K562 (cell line): Measurements from ENCODE around the gene FGR. TPM values are rescaled to one million over a fixed set of nuclear protein-coding genes. Genes with fewer than 3 reads are reported as not detected.

Experiments used
- CBFA2T3 ChIP-seq: fragments of 450-650 bp; IDR thresholded peaks from 2 replicates; pipeline ENCODE4 v1.6.1; 2017
- CBFB ChIP-seq: sonication (generic); formaldehyde crosslinking; IDR thresholded peaks from 2 replicates; pipeline ENCODE4 v1.4.0; 2020; ENCODE audit warnings: mild to moderate bottlenecking, missing genetic modification reagents
- CREB5 ChIP-seq: fragments of 250-450 bp; sonication (Bioruptor Pico); IDR thresholded peaks from 2 replicates; pipeline ENCODE4 v1.5.0; 2020; ENCODE audit warnings: mild to moderate bottlenecking
- CXXC5 ChIP-seq: fragments of 250-450 bp; sonication (Bioruptor Pico); IDR thresholded peaks from 2 replicates; pipeline ENCODE4 v1.8.0; 2022; ENCODE audit warnings: inconsistent platforms, mild to moderate bottlenecking, moderate library complexity
- EGR1 ChIP-seq: fragments of 450-650 bp; conservative IDR thresholded peaks from 2 replicates; pipeline ENCODE4 v1.6.1; 2017; ENCODE audit warnings: mild to moderate bottlenecking
- FOXK1 ChIP-seq: sonication (generic); formaldehyde crosslinking; IDR thresholded peaks from 2 replicates; pipeline ENCODE4 v1.8.0; 2022; ENCODE audit warnings: missing genetic modification reagents, mild to moderate bottlenecking, borderline replicate concordance
- FOXM1 ChIP-seq, 2 experiments: fragments of 450-650 bp in 1 of 2; sonication (generic) in 1 of 2; formaldehyde crosslinking in 1 of 2; IDR thresholded peaks; 2 replicates each; pipeline versions ENCODE4 v1.6.1 to v1.9.0; 2017 to 2022; ENCODE audit warnings: low read depth in 2 of 2, mild to moderate bottlenecking in 2 of 2, missing genetic modification reagents in 1 of 2, moderate library complexity in 1 of 2
- HMG20B ChIP-seq: fragments of 250-450 bp; sonication (Bioruptor Pico); IDR thresholded peaks from 2 replicates; pipeline ENCODE4 v1.5.0; 2021; ENCODE audit warnings: mild to moderate bottlenecking
- KLF13 ChIP-seq: fragments of 450-650 bp; IDR thresholded peaks from 2 replicates; pipeline ENCODE4 v1.6.1; 2016; ENCODE audit warnings: missing genetic modification characterization, low read depth, mild to moderate bottlenecking, missing compliant biosample characterization, moderate library complexity, borderline replicate concordance
- KLF16 ChIP-seq: IDR thresholded peaks from 2 replicates; pipeline ENCODE4 v1.6.1; 2016; ENCODE audit warnings: antibody characterized with exemption
- MIER1 ChIP-seq: fragments of 450-650 bp; IDR thresholded peaks from 2 replicates; pipeline ENCODE4 v1.6.1; 2016; ENCODE audit warnings: antibody characterized with exemption, mild to moderate bottlenecking, low read depth
- MTA2 ChIP-seq: fragments of 450-650 bp; IDR thresholded peaks from 2 replicates; pipeline ENCODE4 v1.6.1; 2016; ENCODE audit warnings: low read depth
- NFIC ChIP-seq: fragments of 450-650 bp; IDR thresholded peaks from 2 replicates; pipeline ENCODE4 v1.6.1; 2017; ENCODE audit warnings: mild to moderate bottlenecking, inconsistent platforms
- PHF8 ChIP-seq: fragments of 200-600 bp; sonication (generic); IDR thresholded peaks from 2 replicates; pipeline ENCODE4 v1.6.1; 2012; ENCODE audit warnings: mixed run types, mild to moderate bottlenecking, inconsistent platforms, low read length, moderate library complexity, borderline replicate concordance
- STAG1 ChIP-seq: sonication (generic); formaldehyde crosslinking; IDR thresholded peaks from 2 replicates; pipeline ENCODE4 v1.5.0; 2020; ENCODE audit warnings: missing genetic modification reagents, borderline replicate concordance
- TCF3 ChIP-seq: sonication (generic); formaldehyde crosslinking; IDR thresholded peaks from 2 replicates; pipeline ENCODE4 v1.4.0; 2020; ENCODE audit warnings: mild to moderate bottlenecking, missing genetic modification reagents
- TCF7 ChIP-seq: sonication (generic); IDR thresholded peaks from 2 replicates; pipeline ENCODE4 v1.6.1; 2016; ENCODE audit warnings: antibody characterized with exemption, borderline replicate concordance
- TEAD4 ChIP-seq, 2 experiments: sonication (generic) in 1 of 2; formaldehyde crosslinking in 1 of 2; IDR thresholded peaks; 2 replicates each; pipeline versions ENCODE4 v1.6.1 to v1.8.0; 2012 to 2022; ENCODE audit warnings: borderline replicate concordance in 1 of 2, inconsistent platforms in 1 of 2, low read length in 1 of 2, mild to moderate bottlenecking in 1 of 2, missing genetic modification reagents in 1 of 2
- U2AF2 ChIP-seq: fragments of 200-400 bp; formaldehyde crosslinking; optimal IDR thresholded peaks from 2 replicates; pipeline ENCODE3; 2017; ENCODE audit warnings: low read depth, mild to moderate bottlenecking, low read length
- ZNF707 ChIP-seq: fragments of 250-450 bp; sonication (Bioruptor Pico); conservative IDR thresholded peaks from 2 replicates; pipeline ENCODE4 v1.8.0; 2022; ENCODE audit warnings: inconsistent platforms, mild to moderate bottlenecking, moderate library complexity
- polyA plus RNA-seq, 8 experiments: library from polyadenylated mRNA; depleted of rRNA in 4 of 8; stranded (reverse) in 5 of 8; unstranded in 3 of 8; fragments of >200 nt; fragmentation: Nextera tagmentation in 2 of 8; fragmentation: Illumina TruSeq in 1 of 8; extraction: Ambion mirVana in 2 of 8; extraction: Trizol in 1 of 8; gene quantifications; 2 replicates each; pipeline versions ENCODE4 v1.2.1 to v1.2.3, GENCODE V29; 2011 to 2014; ENCODE audit warnings: inconsistent platforms in 1 of 8, missing spikeins in 1 of 8
- total RNA-seq, 7 experiments: library from RNA; depleted of rRNA in 6 of 7; stranded (reverse); fragments of >200 nt in 6 of 7; fragmentation: Illumina TruSeq in 2 of 7; extraction: Trizol in 2 of 7; gene quantifications; 2 replicates each; pipeline versions ENCODE4 v1.2.1 to v1.2.3, GENCODE V29; 2011 to 2021; ENCODE audit warnings: low replicate concordance in 1 of 7
- TF ChIP-seq, protein P1 (sequence below): fragments of 250-450 bp; sonication (Bioruptor Pico); IDR thresholded peaks from 2 replicates; pipeline ENCODE4 v1.5.0; 2022; ENCODE audit warnings: mild to moderate bottlenecking
- TF ChIP-seq, protein P2 (sequence below): fragments of 450-650 bp; IDR thresholded peaks from 2 replicates; pipeline ENCODE4 v1.6.1; 2016; ENCODE audit warnings: antibody characterized with exemption

FGR gene
- total and polyA plus RNA-seq, 9 of the 15 experiments (the other 6 are each of a cell fraction or from before 2014, with no cell fraction given) = 0.04 to 0.11 TPM; not detected in 7

DNA sequence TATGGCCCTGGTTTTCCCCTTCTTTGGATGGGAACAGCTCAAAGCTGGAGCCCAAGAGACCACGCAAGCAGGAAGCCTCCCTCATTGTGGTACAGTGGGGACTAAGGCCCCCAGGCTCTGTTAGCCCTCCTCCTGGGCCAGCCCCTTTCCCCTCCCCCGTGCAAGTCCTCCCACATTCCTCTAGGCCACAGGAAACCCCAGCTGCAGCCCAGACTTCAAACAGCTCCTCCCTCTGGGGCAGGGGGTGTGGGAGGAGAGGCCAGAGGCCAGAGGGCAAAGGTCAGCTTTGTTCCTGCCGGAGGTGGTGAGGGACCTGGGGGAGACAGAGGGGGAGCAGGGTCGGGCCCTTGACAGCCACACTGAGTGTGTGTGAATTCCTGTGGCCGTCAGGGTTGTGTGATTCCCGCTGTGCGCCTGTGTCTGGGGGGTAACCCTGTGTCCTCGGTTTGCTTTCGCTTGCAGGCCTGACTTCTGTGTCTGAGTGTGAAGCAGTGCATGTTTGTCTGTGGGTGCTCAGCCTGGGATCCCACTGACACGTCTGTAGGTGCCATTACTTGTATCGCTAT is 27.7 kb downstream of the FGR start (continued):
- TF ChIP-seq EGR1 (peak; percentile 87), TCF3 (CRISPR knock-in tag) (peak; percentile 10; the same call in 1 of the 2 replicates), FOXK1 (CRISPR knock-in tag) (no peak), MTA2 (peak; percentile 73), TEAD4 (IDR thresholded peaks at IDR 0.05; ENCODE audit: low read length) (peak; percentile 59), TEAD4 (CRISPR knock-in tag; IDR thresholded peaks at IDR 0.05; ENCODE audit: borderline replicate concordance) (no peak), PHF8 (peak; percentile 12; the same call in 1 of the 2 replicates), STAG1 (CRISPR knock-in tag) (no peak), HMG20B (CRISPR knock-in tag) (0 out of 2 replicates have a peak, but pooled peaks have one; percentile 57), U2AF2 (no peak), CXXC5 (CRISPR knock-in tag) (0 out of 2 replicates have a peak, but pooled peaks have one; percentile 22), CREB5 (CRISPR knock-in tag) (no peak), FOXM1 (IDR thresholded peaks at IDR 0.05; ENCODE audit: low read depth) (no peak), FOXM1 (CRISPR knock-in tag; IDR thresholded peaks at IDR 0.05; ENCODE audit: low read depth) (no peak), CBFA2T3 (peak; percentile 61), CBFB (CRISPR knock-in tag) (peak; percentile 73; the same call in 1 of the 2 replicates), ZNF707 (CRISPR knock-in tag) (no peak), KLF16 (peak; percentile 56; the same call in 1 of the 2 replicates), NFIC (0 out of 2 replicates have a peak, but pooled peaks have one; percentile 30), TCF7 (peak; percentile 82; the same call in 1 of the 2 replicates), MIER1 (no peak), KLF13 (peak; percentile 37; the same call in 1 of the 2 replicates)
- TF ChIP-seq, protein P1, sequence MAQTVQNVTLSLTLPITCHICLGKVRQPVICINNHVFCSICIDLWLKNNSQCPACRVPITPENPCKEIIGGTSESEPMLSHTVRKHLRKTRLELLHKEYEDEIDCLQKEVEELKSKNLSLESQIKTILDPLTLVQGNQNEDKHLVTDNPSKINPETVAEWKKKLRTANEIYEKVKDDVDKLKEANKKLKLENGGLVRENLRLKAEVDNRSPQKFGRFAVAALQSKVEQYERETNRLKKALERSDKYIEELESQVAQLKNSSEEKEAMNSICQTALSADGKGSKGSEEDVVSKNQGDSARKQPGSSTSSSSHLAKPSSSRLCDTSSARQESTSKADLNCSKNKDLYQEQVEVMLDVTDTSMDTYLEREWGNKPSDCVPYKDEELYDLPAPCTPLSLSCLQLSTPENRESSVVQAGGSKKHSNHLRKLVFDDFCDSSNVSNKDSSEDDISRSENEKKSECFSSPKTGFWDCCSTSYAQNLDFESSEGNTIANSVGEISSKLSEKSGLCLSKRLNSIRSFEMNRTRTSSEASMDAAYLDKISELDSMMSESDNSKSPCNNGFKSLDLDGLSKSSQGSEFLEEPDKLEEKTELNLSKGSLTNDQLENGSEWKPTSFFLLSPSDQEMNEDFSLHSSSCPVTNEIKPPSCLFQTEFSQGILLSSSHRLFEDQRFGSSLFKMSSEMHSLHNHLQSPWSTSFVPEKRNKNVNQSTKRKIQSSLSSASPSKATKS (CRISPR knock-in tag) = no peak
- TF ChIP-seq, protein P2, sequence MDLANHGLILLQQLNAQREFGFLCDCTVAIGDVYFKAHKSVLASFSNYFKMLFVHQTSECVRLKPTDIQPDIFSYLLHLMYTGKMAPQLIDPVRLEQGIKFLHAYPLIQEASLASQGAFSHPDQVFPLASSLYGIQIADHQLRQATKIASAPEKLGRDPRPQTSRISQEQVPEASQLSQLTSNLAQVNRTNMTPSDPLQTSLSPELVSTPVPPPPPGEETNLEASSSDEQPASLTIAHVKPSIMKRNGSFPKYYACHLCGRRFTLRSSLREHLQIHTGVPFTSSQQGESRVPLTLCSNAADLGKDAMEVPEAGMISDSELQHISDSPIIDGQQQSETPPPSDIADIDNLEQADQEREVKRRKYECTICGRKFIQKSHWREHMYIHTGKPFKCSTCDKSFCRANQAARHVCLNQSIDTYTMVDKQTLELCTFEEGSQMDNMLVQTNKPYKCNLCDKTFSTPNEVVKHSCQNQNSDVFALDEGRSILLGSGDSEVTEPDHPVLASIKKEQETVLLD = 0 out of 2 replicates have a peak, but pooled peaks have one; percentile 41
